ENCODE measurements around the gene MVK.
"Not testable (repeated sequence)": the region's sequence is repeated elsewhere in the genome, so short reads cannot be mapped to it uniquely, and the experiment has no call there.

MVK gene

GRCh38 chr12:109596418-109597244, 23.0 kb downstream of the MVK start:
- no peaks in the 10 kb centered on the region for H3K9me3 Mint-ChIP-seq
- intact Hi-C loops (cut with micrococcal nuclease): loop anchor here (1.0 to 5.0 kb wide), 3 partner anchors 79 to 179 kb away; no protein-coding TSS in a partner anchor
- H3K4me1 Mint-ChIP-seq (ENCODE audit: low read depth): peaks cover 34% of the 10 kb centered on the region
- no peak overlapping the region for H3K4me3 Mint-ChIP-seq
- H3K27ac Mint-ChIP-seq: no peak overlapping the region
- peaks cover 66% of the 10 kb centered on the region for H3K36me3 Mint-ChIP-seq (ENCODE audit: low read depth)
- H3K27me3 Mint-ChIP-seq: peaks cover 5% of the 10 kb centered on the region

GRCh38 chr12:109597414-109597794, 23.8 kb downstream of the MVK start:
- Mint-ChIP-seq H3K9me3 (no peaks in the 10 kb centered on the region), H3K27me3 (peaks cover 6% of the 10 kb centered on the region), H3K36me3 (ENCODE audit: low read depth) (peaks cover 58% of the 10 kb centered on the region), H3K4me1 (ENCODE audit: low read depth) (peaks cover 34% of the 10 kb centered on the region), H3K27ac (no peak overlapping the region), H3K4me3 (no peak overlapping the region)
- intact Hi-C loops (cut with micrococcal nuclease): loop anchor here (1.0 to 5.0 kb wide), 3 partner anchors 80 to 178 kb away; no protein-coding TSS in a partner anchor

- H3K27ac Mint-ChIP-seq: no peak overlapping the region
- no peaks in the 10 kb centered on the region for H3K9me3 Mint-ChIP-seq
- intact Hi-C loops (cut with micrococcal nuclease): loop anchor here (1.0 to 5.0 kb wide), 3 partner anchors 81 to 177 kb away; no protein-coding TSS in a partner anchor
- H3K4me3 Mint-ChIP-seq: no peak overlapping the region
- peaks cover 34% of the 10 kb centered on the region for H3K4me1 Mint-ChIP-seq (ENCODE audit: low read depth)
- H3K36me3 Mint-ChIP-seq (ENCODE audit: low read depth): peaks cover 53% of the 10 kb centered on the region
- H3K27me3 Mint-ChIP-seq: peaks cover 6% of the 10 kb centered on the region
These were observed 24.3 kb downstream of the MVK start for GRCh38 chr12:109597795-109598427.

- peaks cover 48% of the 10 kb centered on the region for H3K36me3 Mint-ChIP-seq (ENCODE audit: low read depth)
- H3K9me3 Mint-ChIP-seq: no peaks in the 10 kb centered on the region
- peaks cover 34% of the 10 kb centered on the region for H3K4me1 Mint-ChIP-seq (ENCODE audit: low read depth)
- no peak overlapping the region for H3K4me3 Mint-ChIP-seq
- intact Hi-C loops (cut with micrococcal nuclease): loop anchor here (5.0 kb wide), 1 partner anchor 81 kb away; no protein-coding TSS in a partner anchor
- H3K27ac Mint-ChIP-seq: no peak overlapping the region
- peaks cover 6% of the 10 kb centered on the region for H3K27me3 Mint-ChIP-seq
These were observed 24.8 kb downstream of the MVK start for GRCh38 chr12:109598428-109598854.

GRCh38 chr12:109599087-109599486, 25.5 kb downstream of the MVK start:
- no peak overlapping the region for H3K27ac Mint-ChIP-seq
- H3K9me3 Mint-ChIP-seq: no peaks in the 10 kb centered on the region
- peaks cover 42% of the 10 kb centered on the region for H3K36me3 Mint-ChIP-seq (ENCODE audit: low read depth)
- peaks cover 31% of the 10 kb centered on the region for H3K4me1 Mint-ChIP-seq (ENCODE audit: low read depth)
- no peak overlapping the region for H3K4me3 Mint-ChIP-seq
- peaks cover 9% of the 10 kb centered on the region for H3K27me3 Mint-ChIP-seq
- intact Hi-C loops (cut with micrococcal nuclease): loop anchor here (5.0 kb wide), 1 partner anchor 82 kb away; no protein-coding TSS in a partner anchor

GRCh38 chr12:109600481-109600880, 26.9 kb downstream of the MVK start:
- peaks cover 13% of the 10 kb centered on the region for H3K27me3 Mint-ChIP-seq
- no peak overlapping the region for H3K27ac Mint-ChIP-seq
- peaks cover 30% of the 10 kb centered on the region for H3K36me3 Mint-ChIP-seq (ENCODE audit: low read depth)
- intact Hi-C loops (cut with micrococcal nuclease): no loop called here
- peaks cover 18% of the 10 kb centered on the region for H3K4me1 Mint-ChIP-seq (ENCODE audit: low read depth)
- no peaks in the 10 kb centered on the region for H3K9me3 Mint-ChIP-seq
- no peak overlapping the region for H3K4me3 Mint-ChIP-seq

GRCh38 chr12:109600995-109601394, 27.4 kb downstream of the MVK start:
- intact Hi-C loops (cut with micrococcal nuclease): no loop called here
- H3K4me3 Mint-ChIP-seq: no peak overlapping the region
- H3K4me1 Mint-ChIP-seq (ENCODE audit: low read depth): peaks cover 14% of the 10 kb centered on the region
- no peak overlapping the region for H3K27ac Mint-ChIP-seq
- H3K27me3 Mint-ChIP-seq: peaks cover 16% of the 10 kb centered on the region
- H3K36me3 Mint-ChIP-seq (ENCODE audit: low read depth): peaks cover 25% of the 10 kb centered on the region
- H3K9me3 Mint-ChIP-seq: no peaks in the 10 kb centered on the region

GRCh38 chr12:109601557-109601956, 28.0 kb downstream of the MVK start:
- H3K27me3 Mint-ChIP-seq: peaks cover 19% of the 10 kb centered on the region
- H3K27ac Mint-ChIP-seq: no peak overlapping the region
- H3K4me1 Mint-ChIP-seq (ENCODE audit: low read depth): peaks cover 14% of the 10 kb centered on the region
- H3K4me3 Mint-ChIP-seq: no peak overlapping the region
- no peaks in the 10 kb centered on the region for H3K9me3 Mint-ChIP-seq
- intact Hi-C loops (cut with micrococcal nuclease): no loop called here
- peaks cover 19% of the 10 kb centered on the region for H3K36me3 Mint-ChIP-seq (ENCODE audit: low read depth)

GRCh38 chr12:109602132-109602531, 28.5 kb downstream of the MVK start:
- peaks cover 12% of the 10 kb centered on the region for H3K4me1 Mint-ChIP-seq (ENCODE audit: low read depth)
- H3K27ac Mint-ChIP-seq; intact Hi-C loops (cut with micrococcal nuclease); H3K4me3 Mint-ChIP-seq; H3K9me3 Mint-ChIP-seq: not testable (repeated sequence)
- H3K27me3 Mint-ChIP-seq: peaks cover 22% of the 10 kb centered on the region
- H3K36me3 Mint-ChIP-seq (ENCODE audit: low read depth): peaks cover 14% of the 10 kb centered on the region

GRCh38 chr12:109604132-109604585, 30.6 kb downstream of the MVK start:
- intact Hi-C loops (cut with micrococcal nuclease): no loop called here
- Mint-ChIP-seq H3K36me3 (ENCODE audit: low read depth) (no peaks in the 10 kb centered on the region), H3K4me3 (no peak overlapping the region), H3K27ac (no peak overlapping the region), H3K4me1 (ENCODE audit: low read depth) (no peaks in the 10 kb centered on the region), H3K27me3 (peaks cover 30% of the 10 kb centered on the region), H3K9me3 (no peaks in the 10 kb centered on the region)

GRCh38 chr12:109605016-109605415, 31.4 kb downstream of the MVK start:
- H3K4me1 Mint-ChIP-seq (ENCODE audit: low read depth): no peaks in the 10 kb centered on the region
- no peaks in the 10 kb centered on the region for H3K9me3 Mint-ChIP-seq
- no peak overlapping the region for H3K4me3 Mint-ChIP-seq
- H3K27ac Mint-ChIP-seq: no peak overlapping the region
- peaks cover 36% of the 10 kb centered on the region for H3K27me3 Mint-ChIP-seq
- intact Hi-C loops (cut with micrococcal nuclease): no loop called here
- no peaks in the 10 kb centered on the region for H3K36me3 Mint-ChIP-seq (ENCODE audit: low read depth)

GRCh38 chr12:109605599-109606228, 32.1 kb downstream of the MVK start:
- intact Hi-C loops (cut with micrococcal nuclease): no loop called here
- Mint-ChIP-seq H3K27me3 (peaks cover 36% of the 10 kb centered on the region), H3K27ac (no peak overlapping the region)

GRCh38 chr12:109606320-109607028, 32.9 kb downstream of the MVK start:
- Mint-ChIP-seq H3K4me3 (no peak overlapping the region), H3K36me3 (ENCODE audit: low read depth) (no peaks in the 10 kb centered on the region), H3K27ac (no peak overlapping the region), H3K9me3 (no peaks in the 10 kb centered on the region), H3K4me1 (ENCODE audit: low read depth) (no peaks in the 10 kb centered on the region), H3K27me3 (peaks cover 33% of the 10 kb centered on the region)
- intact Hi-C loops (cut with micrococcal nuclease): no loop called here

More at GRCh38 chr12:109605599-109606228, 32.1 kb downstream of the MVK start:
- no peaks in the 10 kb centered on the region for H3K9me3 Mint-ChIP-seq
- H3K36me3 Mint-ChIP-seq (ENCODE audit: low read depth): no peaks in the 10 kb centered on the region
- no peaks in the 10 kb centered on the region for H3K4me1 Mint-ChIP-seq (ENCODE audit: low read depth)
- no peak overlapping the region for H3K4me3 Mint-ChIP-seq
